Endodermal cell (in vitro differentiated cells): Measurements from ENCODE around the gene KLRF1. TPM values are rescaled to one million over a fixed set of nuclear protein-coding genes. Genes with fewer than 3 reads are reported as not detected.

Source experiments
- DNase-seq: peaks from one replicate; pipeline ENCODE4 v3.0.0-alpha.2; 2017
- H3K27ac ChIP-seq: 2 replicates; pipeline ENCODE4 v1.5.1; 2013; ENCODE audit warnings: mild to moderate bottlenecking, low read depth, low read length, moderate library complexity
- H3K27me3 ChIP-seq: 2 replicates; pipeline ENCODE4 v1.6.1; 2013; ENCODE audit warnings: mild to moderate bottlenecking, low read length, moderate library complexity; ENCODE audit not compliant: insufficient read depth, control insufficient read depth, poor library complexity, severe bottlenecking
- H3K36me3 ChIP-seq: 2 replicates; pipeline ENCODE4 v1.7.0; 2013; ENCODE audit warnings: mild to moderate bottlenecking, low read length, moderate library complexity; ENCODE audit not compliant: control insufficient read depth, insufficient read depth
- H3K4me1 ChIP-seq: one replicate; pipeline ENCODE4 v1.7.0; 2013; ENCODE audit warnings: low read length; ENCODE audit not compliant: control insufficient read depth, insufficient read depth
- H3K4me3 ChIP-seq: 2 replicates; pipeline ENCODE4 v1.5.1; 2013; ENCODE audit warnings: mild to moderate bottlenecking, low read length, moderate library complexity
- H3K9ac ChIP-seq: 2 replicates; pipeline ENCODE4 v1.6.1; 2013; ENCODE audit warnings: mild to moderate bottlenecking, low read length, moderate library complexity; ENCODE audit not compliant: poor library complexity, severe bottlenecking; ENCODE audit errors: extremely low read depth
- H3K9me3 ChIP-seq: 2 replicates; pipeline ENCODE4 v1.6.1; 2013; ENCODE audit warnings: mild to moderate bottlenecking, low read length, moderate library complexity; ENCODE audit not compliant: control insufficient read depth
- H3K27ac Mint-ChIP-seq: 2 replicates; pipeline ENCODE4 v1.8.0; 2020; ENCODE audit warnings: mixed read lengths
- H3K27me3 Mint-ChIP-seq: 2 replicates; pipeline ENCODE4 v1.8.0; 2021; ENCODE audit warnings: mild to moderate bottlenecking, mixed read lengths; ENCODE audit not compliant: insufficient read depth
- H3K36me3 Mint-ChIP-seq: 2 replicates; pipeline ENCODE4 v1.8.0; 2020; ENCODE audit warnings: low read depth, mixed read lengths
- H3K4me1 Mint-ChIP-seq: 2 replicates; pipeline ENCODE4 v1.8.0; 2020; ENCODE audit warnings: mixed read lengths
- H3K4me3 Mint-ChIP-seq: 2 replicates; pipeline ENCODE4 v1.8.0; 2020; ENCODE audit warnings: mild to moderate bottlenecking, moderate library complexity, mixed read lengths
- H3K9me3 Mint-ChIP-seq: 2 replicates; pipeline ENCODE4 v1.8.0; 2020; ENCODE audit warnings: mild to moderate bottlenecking, mixed read lengths
- WGBS, 2 experiments: methylation state at CpG; one replicate each; pipeline versions ENCODE4 v1.1.5 to v1.1.7; 2013; ENCODE audit warnings: missing lambda C conversion rate in 2 of 2, mixed read lengths in 1 of 2; ENCODE audit not compliant: insufficient coverage in 1 of 2, insufficient read length in 1 of 2; 5-methylcytosine and 5-hydroxymethylcytosine counted together
- total RNA-seq, 2 donors: library from RNA; stranded (reverse); fragmentation: NEBNext Ultra II Directional in 1 of 2; extraction: Animal tissue kit (Norgen Biotek cat#: 25700) in 1 of 2; gene quantifications; 2 replicates in 1 of 2; 3 replicates in 1 of 2; pipeline ENCODE4 v1.2.1, GENCODE V29; 2021
- TF ChIP-seq, protein P1 (sequence below): fragments of 200-600 bp; sonication (generic); conservative IDR thresholded peaks from 2 replicates; pipeline ENCODE4 v1.5.0; 2021; ENCODE audit warnings: antibody characterized with exemption, mild to moderate bottlenecking

Gene KLRF1
- total RNA-seq, 2 donors from 2014 or later, result not detected

GRCh38 chr12:9799961-9800360, 27.3 kb upstream of the KLRF1 start:
- Histone ChIP-seq H3K4me1 (no peaks in the 10 kb centered on the region), H3K27me3 (no peaks in the 10 kb centered on the region), H3K9me3 (no peaks in the 10 kb centered on the region), H3K4me3 (no peak overlapping the region), H3K27ac (no peak overlapping the region), H3K36me3 (no peaks in the 10 kb centered on the region), H3K9ac (no peak overlapping the region)
- Mint-ChIP-seq H3K36me3 (no peaks in the 10 kb centered on the region), H3K4me1 (no peaks in the 10 kb centered on the region), H3K9me3 (no peaks in the 10 kb centered on the region), H3K27me3 (no peaks in the 10 kb centered on the region), H3K27ac (no peak overlapping the region), H3K4me3 (no peak overlapping the region)
- DNase-seq, result no peak
- TF ChIP-seq, protein P1, sequence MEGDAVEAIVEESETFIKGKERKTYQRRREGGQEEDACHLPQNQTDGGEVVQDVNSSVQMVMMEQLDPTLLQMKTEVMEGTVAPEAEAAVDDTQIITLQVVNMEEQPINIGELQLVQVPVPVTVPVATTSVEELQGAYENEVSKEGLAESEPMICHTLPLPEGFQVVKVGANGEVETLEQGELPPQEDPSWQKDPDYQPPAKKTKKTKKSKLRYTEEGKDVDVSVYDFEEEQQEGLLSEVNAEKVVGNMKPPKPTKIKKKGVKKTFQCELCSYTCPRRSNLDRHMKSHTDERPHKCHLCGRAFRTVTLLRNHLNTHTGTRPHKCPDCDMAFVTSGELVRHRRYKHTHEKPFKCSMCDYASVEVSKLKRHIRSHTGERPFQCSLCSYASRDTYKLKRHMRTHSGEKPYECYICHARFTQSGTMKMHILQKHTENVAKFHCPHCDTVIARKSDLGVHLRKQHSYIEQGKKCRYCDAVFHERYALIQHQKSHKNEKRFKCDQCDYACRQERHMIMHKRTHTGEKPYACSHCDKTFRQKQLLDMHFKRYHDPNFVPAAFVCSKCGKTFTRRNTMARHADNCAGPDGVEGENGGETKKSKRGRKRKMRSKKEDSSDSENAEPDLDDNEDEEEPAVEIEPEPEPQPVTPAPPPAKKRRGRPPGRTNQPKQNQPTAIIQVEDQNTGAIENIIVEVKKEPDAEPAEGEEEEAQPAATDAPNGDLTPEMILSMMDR, result no peak
- 93% methylated on average over 1 of the region's 1 CpG; no CpG with 5 or more reads in 1 of the 2 experiments for WGBS, 2 experiments

DNA sequence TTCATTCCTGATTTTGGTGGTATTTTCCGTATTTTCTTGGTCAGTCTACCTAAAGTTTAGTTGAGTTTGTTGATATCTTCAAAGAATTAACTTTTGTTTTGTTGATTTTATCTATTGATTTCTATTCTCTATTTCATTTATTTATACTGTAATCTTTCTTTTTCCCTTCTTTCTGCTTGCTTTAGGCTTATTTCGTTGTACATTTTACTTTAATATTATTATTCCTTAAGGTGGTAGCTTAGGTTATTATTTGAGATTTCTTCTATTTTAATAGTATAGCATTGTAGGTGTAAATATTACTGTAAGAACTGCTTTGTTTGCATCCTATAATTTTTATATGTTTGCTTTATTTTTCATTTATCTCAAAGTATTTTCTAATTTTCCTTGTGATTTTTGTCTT, 21.4 kb upstream of the KLRF1 start:
- no peaks in the 10 kb centered on the region for H3K4me1 ChIP-seq
- H3K27ac ChIP-seq, result no peak overlapping the region
- Mint-ChIP-seq H3K9me3 (no peaks in the 10 kb centered on the region), H3K4me3 (no peak overlapping the region), H3K27me3 (no peaks in the 10 kb centered on the region), H3K27ac (no peak overlapping the region), H3K4me1 (no peaks in the 10 kb centered on the region), H3K36me3 (no peaks in the 10 kb centered on the region)
- TF ChIP-seq, protein P1, result no peak
- DNase-seq, result no peak
- H3K27me3 ChIP-seq, result no peaks in the 10 kb centered on the region
- H3K9ac ChIP-seq, result no peak overlapping the region
- H3K4me3 ChIP-seq, result no peak overlapping the region
- H3K9me3 ChIP-seq, result no peaks in the 10 kb centered on the region
- H3K36me3 ChIP-seq, result no peaks in the 10 kb centered on the region
- 92% methylated on average over 1 of the region's 2 CpGs; no CpG with 5 or more reads in 1 of the 2 experiments for WGBS, 2 experiments

- Histone ChIP-seq H3K27ac (no peak overlapping the region), H3K27me3 (no peaks in the 10 kb centered on the region), H3K9ac (no peak overlapping the region), H3K9me3 (no peaks in the 10 kb centered on the region), H3K4me3 (no peak overlapping the region), H3K4me1 (no peaks in the 10 kb centered on the region), H3K36me3 (no peaks in the 10 kb centered on the region)
- Mint-ChIP-seq H3K4me3 (no peak overlapping the region), H3K9me3 (no peaks in the 10 kb centered on the region), H3K36me3 (no peaks in the 10 kb centered on the region), H3K27me3 (no peaks in the 10 kb centered on the region), H3K4me1 (no peaks in the 10 kb centered on the region), H3K27ac (no peak overlapping the region)
- TF ChIP-seq, protein P1, result no peak
- WGBS, 2 experiments, result 80 to 81% methylated on average over 3 to 4 of the region's 4 CpGs
- DNase-seq, result no peak
These were observed 20.6 kb upstream of the KLRF1 start for GRCh38 chr12:9806714-9807113.
